AG04449 (cell line): Measurements from ENCODE around the gene RIPPLY3.
"Not testable (repeated sequence)": the region's sequence is repeated elsewhere in the genome, so short reads cannot be mapped to it uniquely, and the experiment has no call there.

Source experiments
- CTCF ChIA-PET: fragments of 350-600 bp; formaldehyde crosslinking; extraction: SDS; loops from one replicate; lab custom pipeline; 2021; ENCODE audit warnings: antibody characterized with exemption; lab: Yijun Ruan, JAX
- POLR2A ChIA-PET: fragments of 400-600, 350-600 bp; formaldehyde crosslinking; extraction: SDS; loops from one replicate; lab custom pipeline; 2020; ENCODE audit warnings: antibody characterized with exemption, inconsistent platforms; lab: Yijun Ruan, JAX
- DNase-seq: peaks from one replicate; pipeline ENCODE4 v3.0.0-alpha.2; 2010; ENCODE audit warnings: low read depth, low spot score
- H3K4me3 ChIP-seq: 2 replicates; pipeline ENCODE4 v1.5.1; 2011; ENCODE audit warnings: low read depth, mild to moderate bottlenecking, control low read depth, low read length
- TF ChIP-seq, protein P1 (sequence below): IDR thresholded peaks from one replicate; pipeline ENCODE4 v1.5.1; 2011; ENCODE audit warnings: mild to moderate bottlenecking, moderate library complexity, low read length, control low read depth, inconsistent platforms; ENCODE audit not compliant: insufficient read depth; ENCODE audit errors: missing control alignments

RIPPLY3 gene

GRCh38 chr21:37045556-37045955 lies 39.1 kb downstream of the RIPPLY3 start:
- no peak for DNase-seq
- TF ChIP-seq, protein P1, sequence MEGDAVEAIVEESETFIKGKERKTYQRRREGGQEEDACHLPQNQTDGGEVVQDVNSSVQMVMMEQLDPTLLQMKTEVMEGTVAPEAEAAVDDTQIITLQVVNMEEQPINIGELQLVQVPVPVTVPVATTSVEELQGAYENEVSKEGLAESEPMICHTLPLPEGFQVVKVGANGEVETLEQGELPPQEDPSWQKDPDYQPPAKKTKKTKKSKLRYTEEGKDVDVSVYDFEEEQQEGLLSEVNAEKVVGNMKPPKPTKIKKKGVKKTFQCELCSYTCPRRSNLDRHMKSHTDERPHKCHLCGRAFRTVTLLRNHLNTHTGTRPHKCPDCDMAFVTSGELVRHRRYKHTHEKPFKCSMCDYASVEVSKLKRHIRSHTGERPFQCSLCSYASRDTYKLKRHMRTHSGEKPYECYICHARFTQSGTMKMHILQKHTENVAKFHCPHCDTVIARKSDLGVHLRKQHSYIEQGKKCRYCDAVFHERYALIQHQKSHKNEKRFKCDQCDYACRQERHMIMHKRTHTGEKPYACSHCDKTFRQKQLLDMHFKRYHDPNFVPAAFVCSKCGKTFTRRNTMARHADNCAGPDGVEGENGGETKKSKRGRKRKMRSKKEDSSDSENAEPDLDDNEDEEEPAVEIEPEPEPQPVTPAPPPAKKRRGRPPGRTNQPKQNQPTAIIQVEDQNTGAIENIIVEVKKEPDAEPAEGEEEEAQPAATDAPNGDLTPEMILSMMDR, result no peak
- no peak overlapping the region for H3K4me3 ChIP-seq
- ChIA-PET POLR2A (no interaction called here), CTCF (interaction anchor here (0.6 to 1.3 kb wide), 2 partner anchors 36 to 39 kb away, joined by 4 to 6 read pairs; no protein-coding TSS in a partner anchor)

GRCh38 chr21:37047079-37047478 lies 40.6 kb downstream of the RIPPLY3 start:
- ChIA-PET CTCF (interaction anchor here (1.3 kb wide), 1 partner anchor 37 kb away, joined by 6 read pairs; no protein-coding TSS in a partner anchor), POLR2A (no interaction called here)
- DNase-seq, result no peak
- no peak overlapping the region for H3K4me3 ChIP-seq
- TF ChIP-seq, protein P1, result no peak

- POLR2A ChIA-PET, DNase-seq, H3K4me3 ChIP-seq: not testable (repeated sequence)
- CTCF ChIA-PET, result interaction anchor here (1.1 kb wide), 1 partner anchor 11 kb away, joined by 3 read pairs; no protein-coding TSS in a partner anchor
Observed at GRCh38 chr21:37049741-37050140, 43.2 kb downstream of the RIPPLY3 start.

- CTCF ChIA-PET, result interaction anchor here (1.2 kb wide), 1 partner anchor 17 kb away, joined by 3 read pairs; no protein-coding TSS in a partner anchor
- POLR2A ChIA-PET, result no interaction called here
Observed at GRCh38 chr21:37055271-37055855, 48.9 kb downstream of the RIPPLY3 start.

DNA sequence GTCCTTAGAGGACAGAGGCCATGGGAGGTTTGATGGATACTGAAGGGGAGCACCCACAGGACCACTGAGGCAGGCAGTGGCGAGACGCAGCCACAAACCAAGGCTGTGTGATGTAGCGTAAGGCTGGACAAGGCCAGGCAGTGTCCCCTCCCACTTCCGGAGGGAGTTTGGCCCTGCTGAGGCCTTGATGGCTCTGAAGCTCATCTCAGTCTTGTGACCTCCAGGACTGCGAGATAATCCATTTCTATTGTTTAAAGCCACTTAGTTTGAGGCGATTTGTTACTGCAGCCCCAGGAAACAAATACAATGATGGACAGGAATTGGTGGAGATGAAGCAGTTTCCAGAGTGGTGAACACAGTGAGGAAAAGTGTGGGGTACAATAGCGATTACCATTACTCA lies 51.1 kb downstream of the RIPPLY3 start:
- TF ChIP-seq, protein P1, result no peak
- POLR2A ChIA-PET, result no interaction called here
- H3K4me3 ChIP-seq, result no peak overlapping the region
- CTCF ChIA-PET, result interaction anchor here (1.9 kb wide), 1 partner anchor 13 kb away, joined by 4 read pairs; no protein-coding TSS in a partner anchor
- no peak for DNase-seq

More at GRCh38 chr21:37055271-37055855, 48.9 kb downstream of the RIPPLY3 start:
- H3K4me3 ChIP-seq, result no peak overlapping the region
- DNase-seq, result no peak
- TF ChIP-seq, protein P1, result no peak

DNA sequence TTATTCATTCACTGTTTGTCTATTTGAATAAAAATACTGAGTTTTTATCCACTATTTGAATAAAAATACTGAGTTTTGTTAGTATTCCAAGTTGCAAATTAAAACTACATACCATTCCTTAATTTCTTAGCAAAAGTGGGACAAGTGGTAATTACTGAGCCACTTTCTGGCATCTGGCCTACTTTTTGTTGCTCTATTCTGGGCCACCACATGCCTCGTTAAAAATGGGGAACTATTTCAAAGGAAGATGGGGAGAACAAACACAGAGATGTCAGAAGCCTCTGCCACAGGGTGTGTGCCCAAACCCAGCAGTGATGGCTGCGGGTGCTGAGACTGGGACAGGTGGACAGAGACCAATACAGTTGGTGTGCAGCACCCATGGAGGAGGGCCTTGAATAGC lies 51.8 kb downstream of the RIPPLY3 start:
- H3K4me3 ChIP-seq, result no peak overlapping the region
- TF ChIP-seq, protein P1, result no peak
- ChIA-PET POLR2A (no interaction called here), CTCF (interaction anchor here (1.9 kb wide), 1 partner anchor 14 kb away, joined by 4 read pairs; no protein-coding TSS in a partner anchor)
- no peak for DNase-seq
